Coronary artery (tissue), 2 donors: ENCODE results near the gene CAP2.

Experiments
- DNase-seq: peaks from one replicate; pipeline ENCODE4 v3.0.0-alpha.2; 2017; ENCODE audit warnings: low spot score
- H3K27ac ChIP-seq, 2 donors: fragments of 200-600 bp; sonication (generic); one replicate each; pipeline ENCODE4 v1.5.1; 2016 to 2019
- H3K4me3 ChIP-seq: fragments of 200-600 bp; sonication (generic); 2 replicates; pipeline ENCODE4 v1.5.1; 2016; ENCODE audit warnings: mild to moderate bottlenecking, moderate library complexity
- TF ChIP-seq, protein P1 (sequence below): fragments of 200-600 bp; sonication (generic); IDR thresholded peaks from one replicate; pipeline ENCODE4 v1.5.1; 2019; ENCODE audit warnings: antibody characterized with exemption

Gene CAP2

DNA sequence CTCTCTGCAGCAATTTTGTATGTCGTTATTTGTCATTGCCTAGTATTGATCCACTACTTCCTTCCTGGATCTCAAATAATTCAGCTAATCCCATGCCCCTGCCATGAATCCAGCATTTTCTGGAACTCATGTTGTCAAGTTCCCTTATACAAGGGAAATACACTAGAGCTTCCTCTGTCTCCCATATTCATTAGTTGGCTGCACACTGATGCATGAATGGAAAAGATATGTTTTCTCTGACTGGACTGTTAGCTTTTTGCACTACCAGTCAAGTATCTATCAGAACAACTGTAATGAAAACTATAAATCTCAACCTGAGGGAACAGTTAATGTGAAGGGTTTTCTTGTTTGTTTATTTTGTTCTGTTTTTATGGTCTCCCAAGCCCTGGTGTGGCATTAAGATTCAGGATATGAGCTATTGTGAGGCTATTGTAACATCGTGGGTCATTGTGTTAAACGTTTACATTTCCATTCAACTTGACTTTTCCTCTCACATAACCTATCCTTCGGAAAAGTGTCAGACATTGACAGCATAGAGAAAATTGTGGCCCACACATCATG, 104.2 kb downstream of the CAP2 start:
- H3K27ac ChIP-seq = no peak overlapping the region
- TF ChIP-seq, protein P1, sequence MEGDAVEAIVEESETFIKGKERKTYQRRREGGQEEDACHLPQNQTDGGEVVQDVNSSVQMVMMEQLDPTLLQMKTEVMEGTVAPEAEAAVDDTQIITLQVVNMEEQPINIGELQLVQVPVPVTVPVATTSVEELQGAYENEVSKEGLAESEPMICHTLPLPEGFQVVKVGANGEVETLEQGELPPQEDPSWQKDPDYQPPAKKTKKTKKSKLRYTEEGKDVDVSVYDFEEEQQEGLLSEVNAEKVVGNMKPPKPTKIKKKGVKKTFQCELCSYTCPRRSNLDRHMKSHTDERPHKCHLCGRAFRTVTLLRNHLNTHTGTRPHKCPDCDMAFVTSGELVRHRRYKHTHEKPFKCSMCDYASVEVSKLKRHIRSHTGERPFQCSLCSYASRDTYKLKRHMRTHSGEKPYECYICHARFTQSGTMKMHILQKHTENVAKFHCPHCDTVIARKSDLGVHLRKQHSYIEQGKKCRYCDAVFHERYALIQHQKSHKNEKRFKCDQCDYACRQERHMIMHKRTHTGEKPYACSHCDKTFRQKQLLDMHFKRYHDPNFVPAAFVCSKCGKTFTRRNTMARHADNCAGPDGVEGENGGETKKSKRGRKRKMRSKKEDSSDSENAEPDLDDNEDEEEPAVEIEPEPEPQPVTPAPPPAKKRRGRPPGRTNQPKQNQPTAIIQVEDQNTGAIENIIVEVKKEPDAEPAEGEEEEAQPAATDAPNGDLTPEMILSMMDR = no peak
- no peak overlapping the region for H3K4me3 ChIP-seq
- no peak for DNase-seq

DNA sequence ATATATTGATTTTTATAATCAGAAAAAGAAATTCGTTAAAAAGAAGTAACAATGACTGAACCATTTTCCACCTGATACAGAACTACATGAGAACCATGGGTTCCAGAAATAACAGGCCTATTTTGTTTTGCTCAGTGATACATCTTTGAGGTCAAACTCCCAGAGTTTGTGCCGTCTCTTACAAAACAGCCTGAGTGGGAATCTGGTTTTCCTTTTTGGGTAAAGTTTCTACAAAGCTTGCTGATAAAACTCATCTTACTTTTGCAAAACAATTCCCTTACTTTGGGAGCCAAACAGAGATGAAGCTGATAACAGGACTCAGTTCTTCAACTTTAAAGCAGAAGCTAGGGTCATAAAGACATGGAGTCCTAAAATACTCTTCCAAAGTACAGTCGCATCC, 108.0 kb downstream of the CAP2 start:
- TF ChIP-seq, protein P1 = no peak
- Histone ChIP-seq H3K27ac (no peak overlapping the region), H3K4me3 (no peak overlapping the region)
- no peak for DNase-seq

DNA sequence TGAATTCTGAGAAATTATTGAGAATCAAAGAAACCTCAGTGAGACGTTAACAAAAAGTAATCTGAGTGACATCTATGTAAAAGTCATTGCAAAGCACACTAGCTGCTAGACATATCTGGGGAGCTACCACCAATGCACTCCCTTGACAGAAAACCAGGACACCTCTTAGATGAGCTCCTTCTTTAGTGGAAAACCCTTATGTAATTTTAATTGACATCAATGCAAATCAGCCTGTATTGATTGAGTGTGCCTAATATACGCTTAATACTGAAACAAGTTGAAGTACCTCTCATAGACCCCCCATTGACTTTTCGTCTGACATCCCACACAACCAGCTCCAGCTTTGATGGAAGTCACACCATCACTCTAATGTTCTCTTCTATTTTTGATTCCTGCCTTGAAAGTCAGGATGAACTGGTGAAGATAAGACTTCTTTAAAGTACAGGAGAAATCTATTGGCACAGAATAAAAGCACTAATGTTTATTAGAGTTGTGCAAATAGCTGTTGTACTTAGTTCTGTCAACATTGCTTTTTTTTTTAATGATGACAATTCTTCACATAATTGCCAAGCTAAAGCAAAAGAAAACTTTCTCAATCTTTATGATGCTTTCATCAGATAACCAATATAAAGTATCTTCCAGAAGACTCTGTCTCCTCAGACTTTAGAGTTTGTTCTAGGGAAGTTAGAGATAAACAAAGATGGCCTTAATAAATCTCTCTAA, 108.7 kb downstream of the CAP2 start:
- Histone ChIP-seq H3K4me3 (no peak overlapping the region), H3K27ac (no peak overlapping the region)
- TF ChIP-seq, protein P1 = no peak
- no peak for DNase-seq

DNA sequence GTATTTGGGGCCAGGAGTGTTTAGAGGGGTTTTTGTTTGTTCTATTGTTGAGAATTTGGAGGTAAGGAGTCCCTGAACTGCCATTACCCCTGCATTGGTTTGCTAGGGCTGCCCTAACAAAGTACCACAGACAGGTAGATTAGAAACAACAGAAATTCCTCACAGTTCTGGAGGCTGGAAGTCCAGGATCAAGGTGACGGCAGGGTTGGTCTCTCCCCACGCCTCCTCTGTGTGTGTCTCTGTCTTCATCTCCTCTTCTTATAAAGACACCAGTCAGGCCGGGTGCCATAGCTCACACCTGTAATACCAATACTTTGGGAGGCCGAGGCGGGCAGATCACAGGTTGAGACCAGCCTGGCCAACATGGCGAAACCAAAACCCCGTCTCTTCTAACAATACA, 109.7 kb downstream of the CAP2 start:
- H3K4me3 ChIP-seq = no peak overlapping the region
- no peak overlapping the region for H3K27ac ChIP-seq
- no peak for DNase-seq
- TF ChIP-seq, protein P1 = no peak

DNA sequence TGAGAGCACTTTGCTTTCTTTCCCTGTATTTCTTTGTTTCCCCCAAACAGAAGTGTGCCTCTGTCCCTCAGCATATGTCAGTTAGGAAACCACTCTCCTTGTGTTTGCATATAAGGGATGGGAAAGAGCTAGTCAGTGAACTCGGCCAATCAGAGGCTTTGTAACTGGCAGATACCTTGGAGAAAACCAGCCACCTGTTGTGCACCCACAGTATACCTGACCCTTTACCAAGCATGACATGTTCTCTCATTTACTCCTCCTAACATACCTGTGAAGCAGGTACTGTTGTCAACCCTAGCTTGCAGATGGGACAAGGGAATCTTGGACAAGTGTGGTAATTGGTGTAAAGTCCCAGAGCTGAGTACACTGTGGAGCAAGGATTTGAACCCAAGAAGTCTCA, 110.6 kb downstream of the CAP2 start:
- no peak for DNase-seq
- H3K4me3 ChIP-seq = no peak overlapping the region
- H3K27ac ChIP-seq = no peak overlapping the region
- TF ChIP-seq, protein P1 = no peak

DNA sequence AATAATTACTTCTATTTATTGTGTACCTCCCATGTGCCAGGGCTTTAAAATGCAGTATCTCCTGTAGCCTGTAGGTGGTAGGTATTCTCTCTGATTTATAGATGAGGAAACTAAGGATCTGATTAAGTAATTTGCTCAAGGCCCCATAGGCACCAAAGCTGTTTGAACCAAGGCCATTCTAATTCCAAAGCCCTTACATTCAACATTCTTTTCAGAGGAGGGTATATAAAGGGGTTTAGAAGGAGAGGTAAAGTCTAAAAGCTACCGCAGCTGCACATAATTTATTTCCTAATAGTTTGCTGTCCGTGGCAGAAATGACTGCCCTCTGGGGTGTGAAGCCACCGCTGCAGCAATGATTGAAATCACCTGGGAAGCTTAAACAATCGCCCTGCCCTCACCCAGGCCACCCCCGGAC, 111.7 kb downstream of the CAP2 start:
- H3K4me3 ChIP-seq = no peak overlapping the region
- no peak for DNase-seq
- no peak overlapping the region for H3K27ac ChIP-seq
- TF ChIP-seq, protein P1 = no peak

DNA sequence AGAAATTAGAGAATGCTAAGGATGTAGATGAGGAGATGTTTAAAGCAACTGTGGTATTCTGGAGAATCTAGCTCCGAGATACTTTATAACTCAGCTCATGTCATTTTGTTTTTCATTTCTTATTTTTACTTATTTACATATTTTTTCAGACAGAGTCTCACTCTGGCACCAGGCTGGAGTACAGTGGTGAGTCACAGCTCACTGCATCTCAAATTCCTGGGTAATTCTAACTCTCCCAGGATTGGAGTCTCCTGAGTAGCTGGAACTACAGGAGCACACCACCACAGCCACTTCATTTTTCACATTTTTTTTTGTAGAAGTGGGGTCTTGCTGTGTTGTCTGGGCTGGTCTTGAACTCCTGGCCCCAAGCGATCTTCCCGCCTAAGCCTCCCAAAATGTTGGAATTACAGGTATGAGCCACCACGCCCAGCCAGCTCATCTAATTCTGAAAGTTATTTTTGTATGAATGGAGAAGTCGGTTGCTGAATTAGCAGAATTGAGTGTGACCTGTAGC, 112.4 kb downstream of the CAP2 start:
- no peak for DNase-seq
- H3K4me3 ChIP-seq = no peak overlapping the region
- TF ChIP-seq, protein P1 = no peak
- H3K27ac ChIP-seq = no peak overlapping the region
